HTERT RPE-1 (cell line): ENCODE results near the gene AHCYL2.
"Not testable (repeated sequence)": the region's sequence is repeated elsewhere in the genome, so short reads cannot be mapped to it uniquely, and the experiment has no call there.

Source experiments
- in situ Hi-C: fragments of 300-500 bp; cut with MboI; formaldehyde crosslinking; loops from 4 replicates; pipeline ENCODE4 v1.14.3; 2020; ENCODE audit warnings: low sequenced_read_pairs

The AHCYL2 gene

DNA sequence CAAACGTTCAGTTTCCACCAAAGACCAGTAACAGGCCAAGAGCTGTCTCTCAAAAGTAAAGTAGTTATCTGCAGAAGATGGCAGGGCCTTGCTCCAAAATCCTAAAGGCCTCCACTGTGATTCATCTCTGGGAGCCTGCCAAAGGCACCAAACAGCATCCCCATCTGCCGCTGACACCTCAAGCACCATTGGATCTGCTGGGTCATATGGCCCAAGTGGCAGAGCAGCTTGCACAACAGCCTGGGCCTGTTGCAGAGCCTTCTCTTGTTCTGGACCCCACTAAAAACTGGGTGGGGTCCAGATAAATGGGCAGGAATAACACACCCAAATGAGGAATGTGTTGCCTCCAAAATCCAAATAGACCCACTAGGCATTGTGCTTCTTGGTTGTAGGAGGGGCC is 222.1 kb downstream of the AHCYL2 start:
- in situ Hi-C loops = not testable (repeated sequence)

- in situ Hi-C loops = not testable (repeated sequence)
Measured at GRCh38 chr7:129447445-129447844, 222.6 kb downstream of the AHCYL2 start.

- in situ Hi-C loops = not testable (repeated sequence)
Measured at GRCh38 chr7:129448608-129449007, 223.8 kb downstream of the AHCYL2 start.

DNA sequence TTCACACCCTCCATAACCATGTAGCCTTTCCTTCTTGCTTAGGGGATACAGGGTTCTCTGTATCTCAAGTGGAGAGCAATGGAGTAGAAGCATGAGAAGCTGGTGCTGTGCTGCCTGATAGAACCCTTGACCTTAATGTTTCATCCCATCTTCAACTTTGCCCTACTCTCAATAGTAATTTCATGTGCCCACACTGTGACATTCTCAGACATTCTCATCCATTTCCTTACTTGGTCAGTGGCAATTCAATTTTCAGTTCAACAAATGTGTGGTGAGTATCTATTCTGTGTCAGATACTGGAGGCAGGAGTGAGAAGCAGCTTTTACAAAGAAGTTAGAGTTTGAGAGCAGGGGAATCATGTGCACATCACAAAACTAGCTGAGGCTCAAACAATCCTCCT is 225.5 kb downstream of the AHCYL2 start:
- in situ Hi-C loops = no loop called here

- in situ Hi-C loops = no loop called here
Measured at GRCh38 chr7:129452589-129453231, 227.9 kb downstream of the AHCYL2 start.

DNA sequence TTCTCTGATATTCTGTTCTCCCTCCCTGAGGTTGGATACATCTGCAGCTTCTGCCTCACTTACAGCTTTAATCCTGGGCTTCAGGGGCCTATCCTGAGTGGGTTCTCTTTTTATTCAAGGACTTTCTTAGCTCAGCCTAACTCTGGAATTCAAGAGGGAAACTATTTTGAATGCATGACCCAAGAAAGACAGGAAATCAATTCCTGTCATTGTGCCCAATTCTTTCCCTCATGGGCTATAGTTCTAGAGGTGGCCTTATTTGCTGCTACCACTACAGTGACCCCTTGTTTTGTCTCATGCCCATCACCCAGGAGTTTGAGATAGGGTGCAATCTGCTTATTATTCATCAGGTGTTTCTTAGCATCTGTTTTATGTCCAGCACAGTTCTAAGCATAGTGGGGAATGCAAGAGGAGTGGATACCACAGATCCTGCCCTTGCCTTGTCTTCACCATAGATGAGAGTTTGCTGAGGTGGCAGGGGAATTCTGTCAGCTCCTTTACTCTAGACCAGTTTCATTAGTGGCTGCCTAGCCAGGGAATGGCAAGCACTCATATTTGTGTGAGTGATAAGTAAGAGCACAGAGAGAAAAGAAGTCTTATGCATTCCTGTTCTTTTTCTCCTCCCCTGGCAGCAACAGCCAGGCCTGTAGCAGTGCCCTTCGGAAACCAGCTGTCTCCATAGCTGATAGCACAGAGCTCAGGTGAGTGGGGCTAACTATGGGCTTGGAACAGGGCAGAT is 228.8 kb downstream of the AHCYL2 start:
- in situ Hi-C loops = no loop called here

DNA sequence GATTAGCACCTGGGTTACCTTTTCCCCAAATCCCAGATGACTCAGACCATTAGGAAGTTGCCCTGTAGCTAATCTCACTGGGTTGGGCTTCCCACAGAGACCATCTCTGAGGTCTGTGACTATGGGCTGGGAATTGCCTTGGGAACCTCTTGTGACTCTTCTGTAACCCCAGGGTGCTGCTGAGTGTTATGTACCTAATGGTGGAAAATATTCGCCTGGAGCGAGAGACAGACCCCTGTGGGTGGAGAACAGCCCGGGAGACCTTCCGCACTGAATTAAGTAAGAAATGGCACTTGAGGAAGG is 229.4 kb downstream of the AHCYL2 start:
- in situ Hi-C loops = no loop called here

- in situ Hi-C loops = no loop called here
Measured at GRCh38 chr7:129456421-129456820, 231.6 kb downstream of the AHCYL2 start.

DNA sequence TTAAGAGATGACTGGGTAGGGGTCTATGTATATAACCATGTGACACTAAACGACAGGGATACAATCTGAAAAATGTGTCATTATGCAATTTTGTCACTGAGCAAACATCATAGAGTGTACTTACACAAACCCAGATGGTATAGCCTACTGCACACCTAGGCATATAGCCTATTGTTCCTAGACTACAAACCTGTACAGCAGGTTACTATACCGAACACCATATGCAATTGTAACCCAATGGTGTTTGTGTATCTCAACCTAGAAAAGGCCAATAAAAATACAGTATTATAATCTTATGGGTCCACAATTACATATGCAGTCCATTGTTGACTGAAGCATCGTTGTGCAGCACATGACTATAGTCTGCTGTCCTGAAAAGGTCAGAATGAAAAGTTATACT is 232.3 kb downstream of the AHCYL2 start:
- in situ Hi-C loops = no loop called here

DNA sequence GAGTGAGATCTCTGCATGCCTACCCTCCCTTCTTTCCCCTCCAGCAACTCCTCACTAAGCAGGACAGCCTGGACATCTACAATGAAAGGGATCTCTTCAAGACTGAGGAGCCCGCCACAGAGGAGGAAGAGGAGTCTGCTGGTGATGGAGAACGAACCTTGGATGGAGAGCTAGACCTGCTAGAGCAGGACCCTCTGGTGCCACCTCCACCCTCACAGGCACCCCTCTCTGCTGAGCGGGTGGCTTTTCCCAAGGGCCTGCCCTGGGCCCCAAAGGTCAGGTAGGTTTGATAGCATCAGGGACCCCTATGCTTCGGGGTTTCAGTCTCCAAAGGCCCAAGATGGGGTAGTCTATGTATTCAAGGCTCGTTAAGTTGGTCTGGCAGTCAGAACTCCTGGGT is 233.3 kb downstream of the AHCYL2 start:
- in situ Hi-C loops = no loop called here

GRCh38 chr7:129461809-129462208 is 237.0 kb downstream of the AHCYL2 start:
- in situ Hi-C loops = no loop called here

GRCh38 chr7:129462420-129462819 is 237.6 kb downstream of the AHCYL2 start:
- in situ Hi-C loops = no loop called here

DNA sequence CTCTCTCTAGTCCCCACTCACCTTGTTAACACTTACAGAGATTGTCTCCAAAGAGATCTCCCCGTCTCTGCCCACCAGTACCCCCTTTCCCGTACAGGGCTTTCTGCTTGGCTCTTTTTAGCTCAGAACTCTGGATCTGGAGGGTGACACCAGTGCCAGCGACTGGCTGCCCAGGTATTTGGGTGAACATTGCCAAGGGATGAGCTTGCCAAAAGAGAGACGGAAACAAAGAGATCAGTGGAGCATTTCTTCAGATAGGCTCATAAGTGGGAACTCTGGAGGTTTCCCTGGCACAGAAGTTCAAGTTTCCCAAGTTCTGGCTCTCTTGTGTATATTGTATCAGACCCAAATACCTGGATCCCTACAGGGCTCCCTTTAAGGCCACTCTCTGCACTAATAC is 239.4 kb downstream of the AHCYL2 start:
- in situ Hi-C loops = no loop called here

DNA sequence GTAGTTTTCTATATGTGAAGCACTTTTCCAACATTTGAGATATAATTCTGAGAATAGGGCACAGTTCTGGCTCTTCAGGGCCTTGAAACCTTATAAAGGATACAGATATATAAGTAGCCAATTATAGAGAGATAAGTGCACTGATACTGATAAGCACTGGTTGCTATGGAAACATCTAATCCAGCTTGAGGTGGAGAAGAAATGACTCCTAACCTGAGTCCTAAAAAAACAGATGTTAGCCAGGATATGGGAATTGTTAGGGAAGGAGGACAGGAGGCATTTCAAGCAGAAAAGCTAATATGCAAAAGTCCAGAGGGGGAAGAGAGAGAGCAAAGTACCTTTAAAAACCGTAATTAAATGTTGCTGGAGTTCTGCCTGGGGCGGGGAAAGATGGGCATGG is 240.2 kb downstream of the AHCYL2 start:
- in situ Hi-C loops = no loop called here

- in situ Hi-C loops = no loop called here
Measured at GRCh38 chr7:129466796-129467195, 242.0 kb downstream of the AHCYL2 start.

DNA sequence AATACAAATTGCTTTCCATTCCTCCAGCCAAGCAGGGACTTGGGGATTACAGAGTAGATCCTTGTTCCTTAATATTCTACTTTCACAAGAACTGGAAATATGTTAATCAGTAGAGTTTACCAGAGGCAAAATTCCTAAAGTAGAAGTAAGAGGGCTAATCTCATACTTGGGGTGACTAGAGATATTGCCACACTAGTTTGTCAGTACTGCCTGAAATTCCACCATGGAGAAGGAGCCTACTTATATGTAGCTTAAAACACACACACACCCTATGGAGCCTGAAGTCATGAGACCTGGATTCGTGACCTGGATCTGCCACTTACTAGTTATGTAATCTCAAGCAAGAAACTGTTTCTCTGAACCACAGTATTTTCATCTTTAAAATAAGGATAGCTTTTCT is 243.3 kb downstream of the AHCYL2 start:
- in situ Hi-C loops = no loop called here

GRCh38 chr7:129468547-129468946 is 243.7 kb downstream of the AHCYL2 start:
- in situ Hi-C loops = no loop called here

DNA sequence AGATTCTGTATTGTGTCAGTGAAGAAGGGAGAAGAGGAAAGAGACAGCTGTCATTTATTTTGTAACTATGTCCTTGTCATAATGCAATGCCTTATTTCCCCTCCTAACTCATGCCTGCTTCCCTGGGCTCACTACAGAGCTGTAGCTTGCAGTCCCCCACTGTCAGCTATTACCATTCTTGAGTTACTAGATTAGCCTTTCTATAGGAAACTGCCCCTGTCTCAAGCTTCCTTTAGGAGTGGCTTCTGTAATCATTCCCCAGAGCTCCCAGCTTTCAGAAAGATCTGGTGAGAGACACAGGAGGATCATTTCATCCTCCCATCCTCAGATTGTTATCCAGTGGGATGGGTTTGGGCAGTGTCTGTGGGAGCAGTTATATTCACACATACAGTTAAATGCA is 245.1 kb downstream of the AHCYL2 start:
- in situ Hi-C loops = no loop called here

DNA sequence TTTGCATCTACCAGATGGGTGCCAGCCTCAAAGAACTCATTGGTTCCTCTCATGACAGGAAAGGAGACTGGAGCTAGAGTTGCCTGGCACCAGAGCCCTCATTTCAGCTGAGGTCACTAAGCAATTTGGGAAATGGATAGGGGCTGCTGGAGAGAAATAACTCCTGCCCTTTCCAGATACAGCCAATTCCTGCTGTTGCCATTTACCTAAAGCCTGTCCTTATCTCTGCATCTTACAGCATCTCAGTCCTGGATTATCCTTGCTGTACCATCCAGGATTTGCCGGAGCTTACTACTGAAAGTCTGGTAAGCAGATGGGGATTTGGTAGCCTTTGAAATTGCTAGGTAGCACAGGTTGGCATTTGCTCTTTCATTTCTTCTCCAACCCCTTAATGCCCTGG is 245.6 kb downstream of the AHCYL2 start:
- in situ Hi-C loops = no loop called here

GRCh38 chr7:129471402-129471827 is 246.6 kb downstream of the AHCYL2 start:
- in situ Hi-C loops = no loop called here

DNA sequence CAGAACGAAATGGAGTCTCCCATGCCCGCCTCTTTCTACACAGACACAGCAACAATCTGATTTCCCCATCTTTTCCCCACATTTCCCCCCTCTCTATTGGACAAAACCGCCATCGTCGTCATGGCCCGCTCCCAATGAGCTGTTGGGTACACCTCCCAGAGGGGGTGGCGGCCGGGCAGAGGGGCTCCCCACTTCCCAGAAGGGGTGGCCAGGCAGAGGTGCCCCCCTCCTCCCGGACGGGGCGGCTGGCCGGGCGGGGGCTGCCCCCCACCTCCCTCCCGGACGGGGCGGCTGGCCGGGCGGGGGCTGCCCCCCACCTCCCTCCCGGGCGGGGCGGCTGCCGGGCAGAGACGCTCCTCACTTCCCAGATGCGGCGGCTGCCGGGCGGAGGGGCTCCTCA is 251.1 kb downstream of the AHCYL2 start:
- in situ Hi-C loops = not testable (repeated sequence)

DNA sequence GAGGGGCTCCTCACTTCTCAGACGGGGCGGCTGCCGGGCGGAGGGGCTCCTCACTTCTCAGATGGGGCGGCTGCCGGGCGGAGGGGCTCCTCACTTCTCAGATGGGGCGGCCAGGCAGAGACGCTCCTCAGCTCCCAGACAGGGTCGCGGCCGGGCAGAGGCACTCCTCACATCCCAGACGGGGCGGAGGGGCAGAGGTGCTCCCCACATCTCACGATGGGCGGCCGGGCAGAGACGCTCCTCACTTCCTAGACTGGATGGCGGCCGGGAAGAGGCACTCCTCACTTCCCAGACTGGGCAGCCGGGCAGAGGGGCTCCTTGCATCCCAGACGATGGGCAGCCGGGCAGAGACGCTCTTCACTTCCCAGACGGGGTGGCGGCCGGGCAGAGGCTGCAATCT is 251.6 kb downstream of the AHCYL2 start:
- in situ Hi-C loops = not testable (repeated sequence)
